HG03060 (cell line): ENCODE measurements around the gene ELAVL3.
A peak's percentile ranks its signal among the peaks of the same experiment; 100 is the strongest.
"Not testable (repeated sequence)": the region's sequence is repeated elsewhere in the genome, so short reads cannot be mapped to it uniquely, and the experiment has no call there.

Experiments used
- ATAC-seq: cut with Tn5 transposase; IDR thresholded peaks from one replicate; pipeline ENCODE4 v1.9.1; 2021; ENCODE audit warnings: low read depth, moderate number of reproducible peaks; ENCODE audit not compliant: unreplicated experiment

Gene ELAVL3

GRCh38 chr19:11445141-11445540 is 35.7 kb downstream of the ELAVL3 start:
- ATAC-seq: no peak

- ATAC-seq: no peak
Observed at GRCh38 chr19:11444059-11444458, 36.8 kb downstream of the ELAVL3 start.

GRCh38 chr19:11437955-11438354 is 42.9 kb downstream of the ELAVL3 start:
- ATAC-seq: no peak

- ATAC-seq: no peak
Observed at GRCh38 chr19:11435833-11436313, 45.0 kb downstream of the ELAVL3 start.

- ATAC-seq: peak; percentile 93
Observed at GRCh38 chr19:11435057-11435832, 45.6 kb downstream of the ELAVL3 start, which contains the start of the genes ODAD3 and PRKCSH. TSS of gene ODAD3 (minus strand) at chr19:11435121. CDS start at chr19:11435016, 105 bp downstream. TSS of gene PRKCSH (plus strand) at chr19:11435635. CDS start at chr19:11436118, 483 bp downstream.

- no peak for ATAC-seq
Observed at GRCh38 chr19:11434703-11435056, 46.2 kb downstream of the ELAVL3 start.

- not testable (repeated sequence) for ATAC-seq
Observed at GRCh38 chr19:11433526-11433925, 47.3 kb downstream of the ELAVL3 start.

- ATAC-seq: no peak
Observed at GRCh38 chr19:11426656-11427055, 54.2 kb downstream of the ELAVL3 start.

- no peak for ATAC-seq
Observed at GRCh38 chr19:11425719-11426457, 55.0 kb downstream of the ELAVL3 start.

- ATAC-seq: no peak
Observed at GRCh38 chr19:11423791-11424181, 57.1 kb downstream of the ELAVL3 start.

GRCh38 chr19:11423164-11423790 is 57.6 kb downstream of the ELAVL3 start:
- no peak for ATAC-seq

- peak; percentile 67 for ATAC-seq
Observed at GRCh38 chr19:11422163-11423065, 58.4 kb downstream of the ELAVL3 start.

GRCh38 chr19:11421371-11422098 is 59.3 kb downstream of the ELAVL3 start:
- ATAC-seq: no peak

GRCh38 chr19:11420429-11421370 is 60.1 kb downstream of the ELAVL3 start:
- ATAC-seq: no peak

- ATAC-seq: no peak
Observed at GRCh38 chr19:11418549-11419506, 62.0 kb downstream of the ELAVL3 start, which contains the start of gene RGL3. TSS of gene RGL3 (minus strand) at chr19:11419314. CDS start at chr19:11419278, 36 bp downstream.

GRCh38 chr19:11418094-11418548 is 62.7 kb downstream of the ELAVL3 start:
- ATAC-seq: no peak
